Caki2 (cell line): ENCODE measurements around the gene TMPRSS2. TPM values are rescaled to one million over a fixed set of nuclear protein-coding genes. Genes with fewer than 3 reads are reported as not detected.

Experiments used
- DNase-seq: peaks from one replicate; pipeline ENCODE4 v3.0.0-alpha.2; 2015; ENCODE audit warnings: low read depth
- in situ Hi-C: cut with HindIII; loops from 2 replicates; pipeline ENCODE4 v1.10.0; 2016; ENCODE audit warnings: low sequenced_read_pairs, low pct_unique_long_range_greater_than_20kb, mixed read lengths
- total RNA-seq: library from RNA; depleted of rRNA; stranded (reverse); fragments of >200 nt; shearing (Covaris generic); gene quantifications from 2 replicates; pipeline ENCODE4 v1.2.3, GENCODE V29; 2014; ENCODE audit warnings: low replicate concordance

The TMPRSS2 gene
- total RNA-seq, 1 experiment from 2014 or later: not detected

DNA sequence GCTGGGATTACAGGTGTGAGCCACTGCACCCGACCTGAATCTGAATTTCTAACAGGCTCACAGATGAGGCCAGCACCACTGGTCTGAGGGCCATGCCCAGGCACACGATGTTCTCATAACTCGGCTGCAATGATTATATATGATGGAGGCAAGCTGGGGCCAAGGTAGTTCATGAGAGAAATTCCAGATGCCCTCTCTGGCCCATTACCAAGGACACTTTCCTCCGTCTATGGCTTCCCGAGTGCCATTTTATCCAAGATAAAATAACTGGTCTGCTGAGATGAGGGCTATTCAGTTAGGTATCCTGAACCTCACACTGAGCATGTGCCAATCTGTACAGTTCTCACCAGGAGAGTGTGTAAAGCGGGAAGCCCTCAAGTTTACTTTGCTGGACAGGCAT is 16.5 kb downstream of the TMPRSS2 start:
- no peak for DNase-seq
- in situ Hi-C loops: no loop called here

DNA sequence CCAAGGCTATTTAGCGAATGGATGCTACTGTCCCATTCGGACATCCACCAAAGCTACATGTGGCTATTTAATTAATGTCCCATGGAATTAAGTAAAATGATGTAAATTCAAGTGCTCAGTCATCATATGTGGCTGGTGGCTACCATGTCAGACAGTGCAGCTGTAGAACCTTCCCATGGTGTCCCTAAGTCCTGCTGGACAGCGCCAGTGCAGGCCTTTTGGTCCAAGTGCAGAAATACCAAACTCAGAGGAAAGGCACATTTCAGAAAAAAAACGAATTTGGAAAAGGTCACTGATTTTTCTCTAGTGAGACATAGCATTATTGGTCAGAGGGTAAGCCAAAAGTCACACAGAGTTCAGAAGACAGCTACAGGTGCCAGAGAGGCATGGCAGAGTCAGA is 17.6 kb downstream of the TMPRSS2 start:
- DNase-seq: no peak
- in situ Hi-C loops: no loop called here

DNA sequence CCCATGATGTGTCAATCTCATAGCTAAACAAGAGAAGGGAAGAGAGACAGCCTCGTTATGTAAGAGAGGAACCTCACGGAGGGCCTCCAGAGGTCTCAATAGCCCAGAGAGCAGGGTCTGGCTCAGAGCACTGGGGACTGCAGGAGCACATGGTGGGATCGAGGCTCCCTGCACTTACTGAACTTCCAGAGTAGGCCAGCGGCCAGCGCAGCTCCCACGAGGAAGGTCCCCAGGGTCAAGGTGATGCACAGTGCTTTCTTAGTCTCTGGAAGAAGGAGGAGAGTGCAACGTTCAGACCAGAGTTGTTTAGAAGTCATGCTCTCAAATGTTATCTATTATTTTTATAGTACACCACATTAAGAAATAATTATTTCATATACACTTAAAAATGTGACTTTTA is 18.6 kb downstream of the TMPRSS2 start:
- DNase-seq: no peak
- in situ Hi-C loops: no loop called here

DNA sequence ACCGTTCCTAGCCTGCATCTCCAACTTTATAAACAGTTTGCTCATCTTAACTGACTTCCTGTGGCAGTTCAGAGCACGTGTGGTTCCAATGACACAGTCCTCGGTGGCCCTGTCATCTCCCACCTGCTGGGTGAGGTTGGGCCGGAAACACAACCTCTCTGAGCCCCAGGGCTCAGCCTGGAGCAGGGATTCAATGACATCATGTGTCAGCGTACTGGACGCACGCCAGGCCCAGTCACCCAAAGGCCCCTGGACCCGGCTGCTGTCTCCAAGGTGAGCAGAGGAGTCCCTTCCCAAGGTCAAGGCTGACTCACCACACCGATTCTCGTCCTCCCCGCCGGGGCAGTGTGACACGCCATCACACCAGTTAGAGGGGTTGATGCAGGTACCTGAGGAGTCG is 19.9 kb downstream of the TMPRSS2 start:
- in situ Hi-C loops: no loop called here
- no peak for DNase-seq

DNA sequence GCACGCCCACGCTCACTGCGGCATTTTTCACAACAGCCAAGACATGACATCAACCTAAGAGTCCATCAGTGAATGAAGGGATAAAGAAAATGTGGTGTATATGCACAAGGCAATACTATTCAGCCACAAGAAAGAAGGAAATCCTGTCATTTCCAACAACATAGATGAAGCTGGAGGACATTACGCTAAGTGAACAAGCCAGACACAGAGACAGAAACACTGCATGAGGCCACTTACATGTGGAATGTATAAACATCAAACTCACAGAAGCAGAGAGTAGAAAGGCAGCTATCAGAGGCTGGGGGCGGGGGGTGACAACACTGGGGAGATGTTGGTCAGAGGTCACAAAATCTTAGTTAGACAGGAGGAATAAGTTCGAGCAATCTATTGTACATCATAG is 20.9 kb downstream of the TMPRSS2 start:
- in situ Hi-C loops: no loop called here

DNA sequence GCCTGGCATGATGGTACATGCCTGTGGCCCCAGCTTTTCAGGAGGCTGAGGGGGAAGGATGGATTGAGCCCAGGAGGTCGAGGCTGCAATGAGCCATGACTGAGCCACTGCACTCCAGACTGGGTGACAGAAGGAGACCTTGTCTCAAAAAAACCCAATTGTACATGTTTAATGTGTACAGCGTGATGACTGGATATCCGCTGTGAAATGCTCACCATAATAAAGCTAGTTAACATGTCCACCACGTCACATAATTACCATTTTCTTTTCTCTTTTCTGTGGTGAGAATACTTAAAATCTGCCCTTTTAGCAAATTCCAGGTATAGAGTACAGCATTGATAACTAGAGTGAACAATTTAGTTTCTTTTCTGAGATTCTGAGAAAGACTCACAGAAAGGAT is 24.0 kb downstream of the TMPRSS2 start:
- in situ Hi-C loops: no loop called here
- no peak for DNase-seq

More for the DNA sequence above, 20.9 kb downstream of the TMPRSS2 start:
- DNase-seq: no peak

DNA sequence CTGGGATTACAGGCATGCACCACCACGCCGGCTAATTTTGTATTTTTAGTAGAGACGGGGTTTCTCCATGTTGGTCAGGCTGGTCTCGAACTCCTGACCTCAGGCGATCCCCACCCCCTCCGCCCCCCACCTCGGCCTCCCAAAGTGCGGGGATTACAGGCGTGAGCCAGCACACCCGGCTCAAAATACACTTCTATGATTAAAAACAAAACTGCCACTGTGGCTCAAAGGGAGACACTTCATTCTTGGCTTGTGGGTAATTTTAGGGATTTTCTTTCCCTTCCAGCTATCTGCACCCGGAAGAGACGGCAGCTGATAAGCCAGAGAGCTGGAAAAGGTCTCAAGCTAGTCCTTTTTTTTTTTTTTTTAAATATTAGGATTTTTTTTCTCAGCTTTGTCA is 24.5 kb downstream of the TMPRSS2 start:
- in situ Hi-C loops: no loop called here
- DNase-seq: no peak

DNA sequence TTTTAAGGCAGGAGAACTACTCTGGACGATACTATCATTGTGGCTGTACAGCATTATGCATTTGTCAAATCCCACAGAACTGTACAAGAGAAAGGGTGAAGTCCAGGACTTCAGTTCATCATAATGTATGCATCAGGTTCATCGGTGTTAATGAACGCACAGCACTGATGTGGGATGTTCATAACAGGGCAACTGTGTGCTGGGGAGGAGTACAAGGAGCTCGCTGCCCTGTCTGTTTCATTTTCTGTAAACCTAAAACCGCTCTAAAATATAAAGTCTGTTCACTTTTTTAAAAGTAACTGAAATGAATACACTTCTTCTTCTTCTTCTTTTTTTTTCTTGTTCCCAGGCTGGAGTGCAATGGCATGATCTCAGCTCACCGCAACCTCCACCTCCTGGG is 25.0 kb downstream of the TMPRSS2 start:
- in situ Hi-C loops: no loop called here
- no peak for DNase-seq

DNA sequence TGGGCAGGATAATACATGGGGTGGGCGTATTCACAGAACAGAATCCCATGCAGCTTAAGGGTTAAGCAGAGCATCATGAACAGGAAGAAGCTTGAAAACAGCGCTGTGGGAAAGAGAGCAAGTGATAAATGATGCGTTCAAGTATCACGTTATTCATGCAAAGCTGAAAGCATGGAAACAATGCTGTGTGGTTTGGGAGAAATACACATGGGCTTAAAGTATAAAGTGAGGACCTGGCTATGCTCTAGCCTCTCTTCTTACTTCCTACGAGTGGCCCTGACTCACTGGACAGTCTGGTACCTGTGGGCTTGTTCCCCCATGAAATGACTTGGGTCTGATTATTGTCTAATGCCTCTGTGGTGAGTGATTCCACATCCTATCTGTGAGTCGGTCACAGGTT is 25.7 kb downstream of the TMPRSS2 start:
- in situ Hi-C loops: no loop called here
- DNase-seq: no peak

DNA sequence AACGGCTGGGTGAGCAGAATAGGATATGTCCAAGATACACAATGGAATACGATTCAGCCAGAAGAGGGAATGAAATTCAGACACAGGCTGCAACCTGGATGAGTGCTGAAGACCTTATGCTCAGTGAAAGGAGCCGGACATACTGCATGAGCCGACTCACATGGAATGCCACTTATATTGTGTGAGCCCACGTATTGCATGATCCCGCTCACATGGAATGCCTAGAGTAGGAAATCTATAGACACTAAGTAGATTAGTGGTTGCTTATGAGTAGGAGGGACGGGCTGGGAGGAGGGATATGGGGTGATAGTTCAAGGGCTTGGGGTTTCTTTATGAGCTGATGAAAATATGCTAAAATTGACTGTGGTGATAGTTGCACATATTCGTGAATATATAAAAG is 26.8 kb downstream of the TMPRSS2 start:
- in situ Hi-C loops: no loop called here
- no peak for DNase-seq

DNA sequence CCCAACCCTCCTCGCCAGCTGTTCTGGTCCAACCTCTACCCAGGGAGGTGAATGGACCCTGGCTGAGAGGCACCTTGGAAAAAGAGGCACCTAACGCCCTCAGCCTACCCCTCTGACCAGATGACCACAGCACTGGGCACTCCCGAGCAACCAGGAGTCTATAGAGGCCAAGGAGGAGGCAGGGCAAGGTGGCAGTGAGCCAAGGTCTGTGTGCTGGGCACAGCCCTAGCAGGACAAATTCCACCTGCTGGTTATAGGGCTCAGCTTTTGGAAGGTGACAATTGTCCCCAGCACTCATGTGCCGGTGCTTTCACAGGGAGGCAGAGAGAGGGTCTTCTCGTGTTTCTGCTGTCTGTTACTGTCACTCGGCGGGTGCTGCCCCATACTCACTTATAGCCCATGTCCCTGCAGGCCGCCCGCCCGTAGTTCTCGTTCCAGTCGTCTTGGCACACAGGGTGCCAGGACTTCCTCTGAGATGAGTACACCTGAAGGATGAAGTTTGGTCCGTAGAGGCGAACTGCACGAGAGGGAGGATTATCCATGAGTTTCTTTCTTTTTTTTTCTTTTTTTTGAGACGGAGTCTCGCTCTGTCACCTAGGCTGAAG is 27.8 kb downstream of the TMPRSS2 start:
- no peak for DNase-seq
- in situ Hi-C loops: no loop called here

DNA sequence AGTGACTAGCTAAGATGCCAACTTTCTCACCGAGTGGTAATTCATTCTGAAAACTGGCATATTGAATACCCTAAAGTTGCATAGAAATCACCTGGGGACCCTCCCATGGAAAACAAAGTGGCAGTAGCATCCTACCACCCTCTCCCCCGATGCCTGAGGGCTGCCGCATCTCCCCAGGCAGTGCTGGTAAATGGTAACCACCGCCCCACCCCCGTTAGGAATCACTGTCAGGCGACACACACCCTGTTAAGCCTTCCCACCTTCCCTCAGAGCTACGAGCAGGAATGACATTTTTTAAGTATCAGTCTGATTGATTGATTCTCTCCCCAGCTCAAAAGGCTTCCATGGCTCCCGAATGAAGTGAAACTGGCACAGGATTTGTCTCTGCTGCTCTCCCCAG is 28.3 kb downstream of the TMPRSS2 start:
- no peak for DNase-seq
- in situ Hi-C loops: no loop called here

DNA sequence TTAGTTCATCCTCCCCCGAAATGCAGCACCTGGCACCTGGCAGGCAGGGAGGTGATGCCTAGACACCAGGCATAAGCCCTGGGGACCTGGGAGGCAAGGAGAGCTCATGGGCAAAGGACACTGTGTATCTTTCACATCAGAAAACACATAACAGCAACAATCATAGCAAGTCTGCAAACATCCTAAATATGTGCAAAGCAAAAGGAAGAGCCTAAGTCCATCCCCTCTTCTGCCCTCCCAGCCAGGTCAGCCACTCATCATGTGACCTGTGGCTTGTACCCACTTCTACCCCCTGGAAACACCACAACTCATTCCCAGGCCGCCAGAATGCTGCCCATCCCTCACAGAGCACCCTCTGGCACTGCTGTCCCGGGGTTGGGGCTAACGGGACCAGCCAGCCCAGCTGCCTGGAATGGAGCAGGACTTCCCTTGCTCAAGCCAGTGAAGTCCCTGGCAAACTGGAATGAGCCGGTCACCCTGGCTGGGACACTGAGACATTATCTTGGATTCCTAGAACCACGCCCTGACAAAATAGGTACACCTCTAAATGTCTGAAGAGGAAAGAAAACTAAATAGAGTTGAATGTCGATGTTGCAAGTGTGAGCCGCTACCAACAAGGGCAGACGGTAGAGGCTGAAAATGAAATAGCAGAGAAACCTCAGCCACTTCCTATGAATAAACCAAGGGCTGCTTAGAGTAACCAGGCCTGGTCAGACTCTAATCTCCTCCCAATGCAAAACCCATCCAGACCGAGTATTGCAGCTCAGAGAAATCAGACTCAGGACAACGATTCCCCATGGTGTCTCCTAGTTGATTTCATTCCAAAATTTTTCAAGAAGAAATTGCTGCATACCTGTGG is 29.4 kb downstream of the TMPRSS2 start:
- in situ Hi-C loops: no loop called here
- no peak for DNase-seq

DNA sequence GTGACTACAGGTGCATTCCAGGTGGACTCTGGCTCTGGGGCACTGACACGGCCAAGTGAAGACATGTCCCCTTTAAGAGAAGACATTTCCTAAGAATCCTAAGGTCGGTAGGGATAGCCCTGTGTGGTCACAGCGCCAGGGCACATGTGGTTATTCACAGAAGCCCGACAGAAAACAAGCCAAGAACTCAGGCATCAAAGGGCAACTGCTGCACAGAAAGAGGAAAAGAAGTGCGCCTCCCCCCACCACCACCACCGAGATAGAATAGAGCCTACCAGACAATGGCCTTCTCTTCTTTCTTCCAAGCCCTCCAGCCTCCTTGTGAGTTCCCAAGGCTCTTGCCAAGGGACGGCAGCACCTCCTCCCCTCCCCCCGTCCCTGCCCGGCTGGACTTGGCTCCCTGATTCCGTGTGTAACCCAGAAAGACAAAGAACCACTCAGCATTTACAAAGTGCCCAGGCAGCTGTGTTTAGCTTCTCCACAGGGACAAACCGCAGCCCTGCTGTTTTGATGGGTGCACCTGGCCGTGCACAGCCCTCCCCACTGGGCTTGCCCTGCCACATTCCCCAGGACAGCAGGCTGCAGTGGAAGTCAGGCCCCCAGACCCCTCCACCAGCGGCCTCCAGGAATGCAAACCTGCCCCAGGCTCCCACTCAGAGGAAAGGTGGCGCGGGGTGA is 30.2 kb downstream of the TMPRSS2 start:
- no peak for DNase-seq
- in situ Hi-C loops: no loop called here

DNA sequence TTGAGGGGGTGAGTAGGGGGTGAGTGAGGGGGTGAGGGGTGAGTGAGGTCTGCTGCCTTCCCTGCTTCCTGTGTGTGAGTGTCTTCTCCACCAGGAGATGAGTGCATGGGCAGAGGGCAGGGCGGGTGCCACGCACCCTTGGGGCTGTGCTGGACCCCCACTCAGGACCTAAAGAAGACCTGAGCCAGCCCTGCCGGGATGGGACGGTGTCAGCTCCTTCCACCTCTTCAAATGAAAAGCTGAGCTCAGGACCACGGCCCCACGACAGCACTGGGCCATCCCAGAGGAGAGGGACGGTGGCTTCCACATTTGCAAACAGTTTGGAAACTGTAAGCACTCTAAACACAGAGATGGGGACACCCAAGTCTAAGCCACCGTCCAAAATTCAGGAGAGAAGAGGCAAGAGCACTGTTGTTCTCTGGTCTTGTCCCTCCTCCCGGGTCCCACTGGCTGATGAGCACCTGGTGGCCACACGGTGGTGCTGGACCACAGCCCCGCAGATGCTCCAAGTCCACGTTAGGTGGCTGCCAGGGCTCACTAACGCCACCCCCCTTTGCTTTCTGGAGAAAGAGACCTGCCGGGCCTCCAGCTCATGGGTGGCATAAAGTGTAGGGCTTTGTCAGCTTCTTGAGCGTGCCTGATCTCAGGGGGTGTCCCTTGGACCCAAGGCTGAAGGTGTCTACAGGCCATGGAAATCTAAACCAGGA is 32.1 kb downstream of the TMPRSS2 start:
- in situ Hi-C loops: no loop called here
- DNase-seq: no peak

DNA sequence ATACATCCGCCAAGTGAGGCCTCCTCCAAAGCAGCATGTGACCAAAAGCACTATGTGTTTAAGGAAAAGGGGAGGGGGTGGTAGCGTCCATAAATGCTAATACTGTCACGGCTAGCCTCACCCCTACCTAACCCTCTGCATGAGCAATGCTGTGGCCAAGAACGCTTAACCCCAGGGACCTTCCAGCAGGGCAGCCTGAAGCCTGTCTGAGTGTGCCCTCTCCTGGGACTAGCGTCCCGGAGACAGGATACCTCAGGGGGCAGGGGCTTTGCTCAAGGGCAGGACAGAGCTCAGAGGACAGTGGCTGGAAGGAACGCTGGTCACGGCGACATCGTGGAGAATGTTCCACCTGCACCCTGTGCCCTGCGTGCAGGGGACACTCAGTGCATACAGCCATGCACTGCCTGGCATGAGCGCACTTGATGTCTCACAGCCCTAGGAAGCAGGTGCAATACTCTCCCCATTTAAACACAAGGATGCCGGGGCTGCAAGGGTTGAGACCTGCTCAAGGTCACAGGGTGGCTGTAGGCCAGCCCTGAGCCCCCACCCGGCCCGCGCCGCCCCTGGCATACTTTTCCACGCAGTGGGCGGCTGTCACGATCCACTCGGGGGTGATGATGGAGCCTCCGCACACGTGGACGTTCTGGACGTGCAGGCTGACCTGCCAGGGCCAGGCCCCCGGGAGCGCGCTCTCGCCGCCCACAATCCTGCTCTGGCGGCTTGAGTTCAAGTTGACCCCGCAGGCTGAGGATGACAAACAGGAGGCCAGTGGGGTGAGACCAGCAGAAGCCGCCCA is 35.0 kb downstream of the TMPRSS2 start:
- in situ Hi-C loops: no loop called here
- no peak for DNase-seq

DNA sequence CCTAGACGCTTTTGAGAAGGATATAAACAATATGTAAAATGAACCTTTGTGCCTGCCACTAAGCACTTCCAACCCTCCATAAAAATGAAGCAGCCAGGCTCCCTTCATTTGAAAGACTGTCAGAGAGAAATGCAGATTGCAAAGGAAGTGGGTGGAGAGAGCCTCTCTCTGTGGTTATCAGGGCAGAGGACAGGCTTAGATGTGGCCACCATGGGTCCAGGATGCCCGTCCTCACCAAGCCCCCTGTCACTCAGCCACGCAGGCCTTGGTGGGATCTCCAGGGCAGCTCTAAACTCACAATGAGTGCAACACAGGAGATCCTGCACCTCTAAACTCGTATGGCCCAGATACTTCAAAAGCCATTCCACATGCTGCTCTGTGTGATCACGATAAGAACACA is 37.9 kb downstream of the TMPRSS2 start:
- in situ Hi-C loops: no loop called here
- no peak for DNase-seq
